ENCODE data around the gene CCDC28B. TPM values are rescaled to one million over a fixed set of nuclear protein-coding genes. Genes with fewer than 3 reads are reported as not detected.

Gene CCDC28B
- total RNA-seq, 1 donor from 2014 or later, result 29.7 TPM

DNA sequence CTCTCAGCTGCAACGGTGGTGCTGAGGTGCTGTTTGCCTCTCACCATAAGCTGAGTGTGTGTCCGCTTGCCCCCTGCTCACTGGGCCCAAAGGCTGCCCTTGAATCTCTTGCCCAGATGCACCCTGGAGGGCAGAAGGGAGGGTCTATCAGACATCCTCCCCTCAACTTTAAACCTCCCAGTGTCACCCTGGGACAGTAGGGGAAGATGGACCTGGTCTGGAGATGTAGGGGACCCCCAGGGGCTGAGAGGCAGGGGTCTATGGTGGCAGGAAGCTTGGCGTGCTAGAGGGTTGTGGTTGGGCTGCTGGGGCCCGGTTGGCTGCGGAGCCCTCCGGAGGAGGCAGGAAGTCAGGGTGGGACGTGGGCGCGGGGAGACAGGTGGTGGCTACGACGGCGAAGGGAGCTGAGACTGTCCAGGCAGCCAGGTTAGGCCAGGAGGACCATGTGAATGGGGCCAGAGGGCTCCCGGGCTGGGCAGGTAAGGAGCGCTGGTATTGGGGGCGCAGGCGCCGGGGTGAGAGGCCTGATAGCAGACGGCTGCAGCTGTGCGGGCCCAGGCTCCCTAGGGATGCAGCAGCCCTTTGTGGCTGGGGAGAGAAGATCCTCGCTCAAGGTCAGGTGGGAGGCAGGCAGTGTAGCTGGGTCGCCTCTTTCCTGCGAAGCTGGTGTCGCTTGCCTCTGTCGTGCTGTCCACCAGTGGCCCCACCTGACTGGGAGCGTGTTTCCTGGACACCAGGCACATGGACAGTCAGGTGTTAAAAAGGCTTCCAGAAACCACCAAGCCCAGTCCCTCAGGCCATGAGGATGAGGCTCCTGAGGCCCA is 50.7 kb downstream of the CCDC28B start, which contains the start of gene LCK:
Gene LCK, plus strand, starts transcription at position 373 of the 824 bp plus-strand sequence. CDS start 23,065 bp downstream, outside the sequence.
- Mint-ChIP-seq H3K36me3 (ENCODE audit: low read depth) (peaks cover 1% of the 10 kb centered on the region), H3K4me3 (ENCODE audit: unreplicated experiment) (no peak within 1 kb of the TSS), H3K9me3 (ENCODE audit: low read depth) (no peaks in the 10 kb centered on the region), H3K27me3 (ENCODE audit: low read depth) (no peaks in the 10 kb centered on the region), H3K27ac (ENCODE audit: unreplicated experiment) (no peak within 1 kb of the TSS), H3K4me1 (ENCODE audit: low read depth) (peaks cover 23% of the 10 kb centered on the region)
- DNase-seq (ENCODE audit: low spot score), result no peak
- TF ChIP-seq, protein P1, sequence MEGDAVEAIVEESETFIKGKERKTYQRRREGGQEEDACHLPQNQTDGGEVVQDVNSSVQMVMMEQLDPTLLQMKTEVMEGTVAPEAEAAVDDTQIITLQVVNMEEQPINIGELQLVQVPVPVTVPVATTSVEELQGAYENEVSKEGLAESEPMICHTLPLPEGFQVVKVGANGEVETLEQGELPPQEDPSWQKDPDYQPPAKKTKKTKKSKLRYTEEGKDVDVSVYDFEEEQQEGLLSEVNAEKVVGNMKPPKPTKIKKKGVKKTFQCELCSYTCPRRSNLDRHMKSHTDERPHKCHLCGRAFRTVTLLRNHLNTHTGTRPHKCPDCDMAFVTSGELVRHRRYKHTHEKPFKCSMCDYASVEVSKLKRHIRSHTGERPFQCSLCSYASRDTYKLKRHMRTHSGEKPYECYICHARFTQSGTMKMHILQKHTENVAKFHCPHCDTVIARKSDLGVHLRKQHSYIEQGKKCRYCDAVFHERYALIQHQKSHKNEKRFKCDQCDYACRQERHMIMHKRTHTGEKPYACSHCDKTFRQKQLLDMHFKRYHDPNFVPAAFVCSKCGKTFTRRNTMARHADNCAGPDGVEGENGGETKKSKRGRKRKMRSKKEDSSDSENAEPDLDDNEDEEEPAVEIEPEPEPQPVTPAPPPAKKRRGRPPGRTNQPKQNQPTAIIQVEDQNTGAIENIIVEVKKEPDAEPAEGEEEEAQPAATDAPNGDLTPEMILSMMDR (IDR thresholded peaks at IDR 0.05), result no peak

Other genes starting within 250 kb of the CCDC28B start
- gene KHDRBS1, start 186.7 kb upstream of the CCDC28B start, total RNA-seq, result 90.5 to 136 TPM (median 95.1 TPM) in 3 replicates
- gene TMEM39B, start 127.7 kb upstream of the CCDC28B start, total RNA-seq, result 13.9 to 15.8 TPM (median 14.1 TPM) in 3 replicates
- gene KPNA6, start 92.5 kb upstream of the CCDC28B start, total RNA-seq, result 66.3 to 89.3 TPM (median 80.9 TPM) in 3 replicates
- 78.3 to 86.7 TPM (median 84.3 TPM) in 3 replicates for gene TXLNA, start 20.9 kb upstream of the CCDC28B start, total RNA-seq
- gene IQCC, start 5.1 kb downstream of the CCDC28B start, total RNA-seq, result 1.5 to 3.3 TPM (median 2.0 TPM) in 3 replicates
- not detected in 3 replicates for gene DCDC2B, start 8.5 kb downstream of the CCDC28B start, total RNA-seq
- gene TMEM234, start 21.8 kb downstream of the CCDC28B start, total RNA-seq, result 20.8 to 23.9 TPM (median 22.8 TPM) in 3 replicates
- 120 to 142 TPM (median 131 TPM) in 3 replicates for gene EIF3I, start 21.8 kb downstream of the CCDC28B start, total RNA-seq
- 1.4 to 3.1 TPM (median 2.9 TPM) in 3 replicates for gene FAM167B, start 46.6 kb downstream of the CCDC28B start, total RNA-seq
- gene LCK, start 50.7 kb downstream of the CCDC28B start, total RNA-seq, result not detected in 3 replicates
- 50.2 to 54.9 TPM (median 52.9 TPM) in 3 replicates for gene HDAC1, start 91.5 kb downstream of the CCDC28B start, total RNA-seq
- gene MARCKSL1, start 135.6 kb downstream of the CCDC28B start, total RNA-seq, result 58.8 to 104 TPM (median 103 TPM) in 3 replicates
- gene FAM229A, start 161.9 kb downstream of the CCDC28B start, total RNA-seq, result 3.6 to 4.5 TPM (median 4.4 TPM) in 3 replicates
- 0.90 to 2.0 TPM (median 1.7 TPM) in 3 replicates for gene TSSK3, start 161.9 kb downstream of the CCDC28B start, total RNA-seq
- 56.6 to 67.0 TPM (median 57.6 TPM) in 3 replicates for gene BSDC1, start 193.8 kb downstream of the CCDC28B start, total RNA-seq